ENCODE measurements around the gene UBE2J1. TPM values are rescaled to one million over a fixed set of nuclear protein-coding genes. Genes with fewer than 3 reads are reported as not detected.

The UBE2J1 gene
- total and polyA plus RNA-seq, 10 of the 15 experiments (the other 5 are each of a cell fraction or from before 2014, with no cell fraction given) = 48.7 to 131 (median 90.0) TPM

- TF ChIP-seq PRDM15 (CRISPR knock-in tag; IDR thresholded peaks at IDR 0.05) = no peak
- TF ChIP-seq ASH2L (IDR thresholded peaks at IDR 0.05; ENCODE audit: borderline replicate concordance, low read depth) = no peak
- no peak for TF ChIP-seq ZNF207 (IDR thresholded peaks at IDR 0.05; ENCODE audit: borderline replicate concordance)
- peak; percentile 98 for TF ChIP-seq IRF4 (IDR thresholded peaks at IDR 0.05; ENCODE audit: low read depth, low read length)
- TF ChIP-seq E4F1 (IDR thresholded peaks at IDR 0.05; ENCODE audit: borderline replicate concordance, partially characterized antibody) = no peak
- TF ChIP-seq YBX1 (IDR thresholded peaks at IDR 0.05) = no peak
- TF ChIP-seq EGR1 (IDR thresholded peaks at IDR 0.05; ENCODE audit: borderline replicate concordance in 1 of 2, low read depth in 2 of 2, low read length in 2 of 2) = no peak
- no peak for TF ChIP-seq MYC (IDR thresholded peaks at IDR 0.05; ENCODE audit: insufficient read depth, insufficient read length, insufficient replicate concordance, low read length, severe bottlenecking)
- TF ChIP-seq TARDBP (IDR thresholded peaks at IDR 0.05; ENCODE audit: borderline replicate concordance) = no peak
- TF ChIP-seq NKRF (conservative IDR thresholded peaks at IDR 0.05) = no peak
- TF ChIP-seq ZBTB40 (IDR thresholded peaks at IDR 0.05; ENCODE audit: borderline replicate concordance) = no peak
- peak; percentile 96 for TF ChIP-seq ATF7 (IDR thresholded peaks at IDR 0.05; ENCODE audit: low read depth)
- peak; percentile 98 for TF ChIP-seq SKIL (IDR thresholded peaks at IDR 0.05; ENCODE audit: low read depth, poor library complexity, severe bottlenecking)
Observed at GRCh38 chr6:89387516-89388201, 35.1 kb upstream of the UBE2J1 start (continued).
